ENCODE measurements around the gene SHMT1.

Gene SHMT1

GRCh38 chr17:18280249-18280648, 83.1 kb downstream of the SHMT1 start:
- DNase-seq (ENCODE audit: low read depth): no peak
- Histone ChIP-seq H3K27me3 (replicated peaks; ENCODE audit: control insufficient read depth, insufficient read depth, low read length) (no peaks in the 10 kb centered on the region), H3K9me3 (ENCODE audit: control insufficient read depth, low read length) (no peaks in the 10 kb centered on the region), H3K36me3 (ENCODE audit: control insufficient read depth, insufficient read depth, low read length, severe bottlenecking) (peaks cover 69% of the 10 kb centered on the region), H3K4me3 (ENCODE audit: low read length) (no peak overlapping the region), H3K9ac (ENCODE audit: low read length) (no peak overlapping the region), H3K4me1 (ENCODE audit: control insufficient read depth, insufficient read depth, low read length) (peaks cover 18% of the 10 kb centered on the region)

GRCh38 chr17:18278867-18279266, 84.5 kb downstream of the SHMT1 start:
- peaks cover 18% of the 10 kb centered on the region for H3K4me1 ChIP-seq (ENCODE audit: control insufficient read depth, insufficient read depth, low read length)
- H3K4me3 ChIP-seq (ENCODE audit: low read length): no peak overlapping the region
- no peak for DNase-seq (ENCODE audit: low read depth)
- no peaks in the 10 kb centered on the region for H3K9me3 ChIP-seq (ENCODE audit: control insufficient read depth, low read length)
- H3K27me3 ChIP-seq (replicated peaks; ENCODE audit: control insufficient read depth, insufficient read depth, low read length): no peaks in the 10 kb centered on the region
- H3K36me3 ChIP-seq (ENCODE audit: control insufficient read depth, insufficient read depth, low read length, severe bottlenecking): peaks cover 72% of the 10 kb centered on the region
- no peak overlapping the region for H3K9ac ChIP-seq (ENCODE audit: low read length)
